Neural cell (in vitro differentiated cells): ENCODE measurements around the gene ARMCX6. TPM values are rescaled to one million over a fixed set of nuclear protein-coding genes. Genes with fewer than 3 reads are reported as not detected.

Source experiments
- H2AFZ ChIP-seq: fragments of 200-600, 300-800 bp; sonication (generic), shearing (Covaris generic); 2 replicates; pipeline ENCODE4 v1.6.0; 2014; ENCODE audit warnings: low read depth, mild to moderate bottlenecking, antibody characterized with exemption, low read length, moderate library complexity
- H3F3A ChIP-seq: fragments of 200-600 bp; shearing (Covaris generic); 2 replicates; pipeline ENCODE4 v1.6.1; 2016; ENCODE audit warnings: mild to moderate bottlenecking, moderate library complexity, mixed read lengths, antibody characterized with exemption, low read length; ENCODE audit not compliant: insufficient read depth, poor library complexity, severe bottlenecking
- H3K27ac ChIP-seq: fragments of 200-600, 300-800 bp; sonication (generic), shearing (Covaris generic); 2 replicates; pipeline ENCODE4 v1.5.1; 2014; ENCODE audit warnings: mild to moderate bottlenecking, low read length, moderate library complexity
- H3K27me3 ChIP-seq: fragments of 300-800, 200-600 bp; sonication (generic), shearing (Covaris generic); 2 replicates; pipeline ENCODE4 v1.6.0; 2014; ENCODE audit warnings: mild to moderate bottlenecking, low read depth, low read length, moderate library complexity; ENCODE audit not compliant: insufficient read depth
- H3K36me3 ChIP-seq: fragments of 300-800, 200-600 bp; sonication (generic), shearing (Covaris generic); 2 replicates; pipeline ENCODE4 v1.5.1; 2014; ENCODE audit warnings: mild to moderate bottlenecking, antibody characterized with exemption, low read length, moderate library complexity; ENCODE audit not compliant: insufficient read depth
- H3K4me2 ChIP-seq: fragments of 300-800, 200-600 bp; sonication (generic), shearing (Covaris generic); 2 replicates; pipeline ENCODE4 v1.6.0; 2014; ENCODE audit warnings: mild to moderate bottlenecking, low read length
- H3K4me3 ChIP-seq: fragments of 300-800, 200-600 bp; sonication (generic), shearing (Covaris generic); 2 replicates; pipeline ENCODE4 v1.5.1; 2014; ENCODE audit warnings: mild to moderate bottlenecking, low read length, moderate library complexity
- H3K79me2 ChIP-seq: fragments of 200-600 bp; shearing (Covaris generic); replicated peaks from 2 replicates; pipeline ENCODE4 v1.6.0; 2014; ENCODE audit warnings: mild to moderate bottlenecking, low read length, moderate library complexity; ENCODE audit not compliant: insufficient read depth
- H3K9ac ChIP-seq: fragments of 300-800, 200-600 bp; sonication (generic), shearing (Covaris generic); 2 replicates; pipeline ENCODE4 v1.6.1; 2016; ENCODE audit warnings: mild to moderate bottlenecking, low read length, mixed read lengths
- H3K9me2 ChIP-seq: fragments of 200-600 bp; shearing (Covaris generic); 2 replicates; pipeline ENCODE4 v1.6.1; 2016; ENCODE audit warnings: mild to moderate bottlenecking, low read length, mixed read lengths; ENCODE audit not compliant: insufficient read depth
- H3K9me3 ChIP-seq: fragments of 200-600, 300-800 bp; sonication (generic), shearing (Covaris generic); 2 replicates; pipeline ENCODE4 v1.6.1; 2016; ENCODE audit warnings: mild to moderate bottlenecking, mixed run types, low read length, moderate library complexity, mixed read lengths
- H4K20me1 ChIP-seq: fragments of 200-600 bp; shearing (Covaris generic); 2 replicates; pipeline ENCODE4 v1.6.1; 2016; ENCODE audit warnings: mild to moderate bottlenecking, mixed run types; ENCODE audit not compliant: insufficient read depth
- CTCF ChIP-seq: fragments of 450-650 bp; IDR thresholded peaks from 2 replicates; pipeline ENCODE4 v1.5.1; 2014; ENCODE audit warnings: antibody characterized with exemption, mild to moderate bottlenecking, moderate library complexity; ENCODE audit not compliant: poor library complexity, severe bottlenecking
- EP300 ChIP-seq: fragments of 450-650 bp; conservative IDR thresholded peaks from 2 replicates; pipeline ENCODE4 v1.6.1; 2014; ENCODE audit warnings: antibody characterized with exemption, mild to moderate bottlenecking, moderate library complexity; ENCODE audit not compliant: poor library complexity, severe bottlenecking
- EZH2 ChIP-seq: fragments of 200-600, 300-800 bp; shearing (Covaris generic), sonication (generic); IDR thresholded peaks from 2 replicates; pipeline ENCODE4 v1.6.1; 2014; ENCODE audit warnings: antibody characterized with exemption, low read length, borderline replicate concordance, mild to moderate bottlenecking; ENCODE audit not compliant: insufficient read depth, poor library complexity, severe bottlenecking
- MXI1 ChIP-seq: fragments of 450-650 bp; conservative IDR thresholded peaks from 2 replicates; pipeline ENCODE4 v1.6.1; 2014; ENCODE audit warnings: antibody characterized with exemption, mild to moderate bottlenecking; ENCODE audit not compliant: poor library complexity, severe bottlenecking
- POLR2AphosphoS5 ChIP-seq: IDR thresholded peaks from 2 replicates; pipeline ENCODE4 v1.6.1; 2012
- RAD21 ChIP-seq: fragments of 450-650 bp; conservative IDR thresholded peaks from 2 replicates; pipeline ENCODE4 v1.6.1; 2014; ENCODE audit warnings: antibody characterized with exemption, mild to moderate bottlenecking, moderate library complexity
- REST ChIP-seq: IDR thresholded peaks from 2 replicates; pipeline ENCODE4 v1.6.1; 2012; ENCODE audit warnings: borderline replicate concordance
- SMC3 ChIP-seq: fragments of 450-650 bp; conservative IDR thresholded peaks from 2 replicates; pipeline ENCODE4 v1.6.1; 2014; ENCODE audit warnings: antibody characterized with exemption, mild to moderate bottlenecking, moderate library complexity; ENCODE audit not compliant: poor library complexity
- TAF1 ChIP-seq: IDR thresholded peaks from 2 replicates; pipeline ENCODE4 v1.6.1; 2012; ENCODE audit warnings: low read depth
- polyA minus RNA-seq: library from RNA; depleted of rRNA, polyadenylated mRNA; stranded (reverse); fragments of >200 nt; gene quantifications from 2 replicates; pipeline ENCODE4 v1.2.3, GENCODE V29; 2014
- polyA plus RNA-seq: library from polyadenylated mRNA; depleted of rRNA; stranded (reverse); fragments of >200 nt; gene quantifications from 2 replicates; pipeline ENCODE4 v1.2.3, GENCODE V29; 2014

ARMCX6 gene
- polyA plus RNA-seq, result 60.2 and 77.7 TPM in 2 replicates
- 32.9 and 33.0 TPM in 2 replicates for polyA minus RNA-seq

GRCh38 chrX:101617211-101618191, at the start of gene ARMCX6:
Gene ARMCX6, minus strand, starts transcription at chrX:101618000. Its CDS starts 1,380 bp downstream, at chrX:101616620.
- Histone ChIP-seq H2AFZ (no peak within 1 kb of the TSS), H3K4me2 (peak within 1 kb of the TSS; percentile 51), H3K9ac (peak within 1 kb of the TSS; percentile 74), H4K20me1 (no peaks in the 10 kb centered on the region), H3K9me3 (no peaks in the 10 kb centered on the region), H3K4me3 (peak within 1 kb of the TSS; percentile 75), H3K79me2 (no peaks in the 10 kb centered on the region), H3K9me2 (no peaks in the 10 kb centered on the region), H3F3A (no peaks in the 10 kb centered on the region), H3K27me3 (no peaks in the 10 kb centered on the region), H3K36me3 (no peaks in the 10 kb centered on the region), H3K27ac (peak within 1 kb of the TSS; percentile 68)
- TF ChIP-seq EP300 (no peak), MXI1 (peak; percentile 37), POLR2AphosphoS5 (peak; percentile 64), REST (no peak), SMC3 (peak; percentile 8), TAF1 (peak; percentile 54), CTCF (peak; percentile 43), EZH2 (no peak), RAD21 (no peak)

GRCh38 chrX:101659601-101660063, 41.8 kb upstream of the ARMCX6 start, which contains the start of gene ARMCX2:
Gene ARMCX2, minus strand, starts transcription at chrX:101659850. Its CDS starts 2,262 bp downstream, at chrX:101657588.
- Histone ChIP-seq H3K4me2 (no peak within 1 kb of the TSS), H3K27me3 (no peaks in the 10 kb centered on the region), H2AFZ (peak within 1 kb of the TSS; percentile 56), H3K36me3 (no peaks in the 10 kb centered on the region), H4K20me1 (no peaks in the 10 kb centered on the region), H3K9me2 (no peaks in the 10 kb centered on the region), H3K9me3 (no peaks in the 10 kb centered on the region), H3K27ac (peak within 1 kb of the TSS; percentile 90), H3F3A (no peaks in the 10 kb centered on the region), H3K9ac (peak within 1 kb of the TSS; percentile 91), H3K79me2 (no peaks in the 10 kb centered on the region), H3K4me3 (peak within 1 kb of the TSS; percentile 70)
- TF ChIP-seq EP300 (no peak), POLR2AphosphoS5 (peak; percentile 92), TAF1 (peak; percentile 35), CTCF (no peak)
